DOHH2 (cell line): ENCODE results near the gene ARID5B.

Source experiments
- H3F3A ChIP-seq: fragments of 200-600 bp; sonication (generic), shearing (Covaris generic); 2 replicates; pipeline ENCODE4 v1.6.0; 2016; ENCODE audit warnings: antibody characterized with exemption, mild to moderate bottlenecking; ENCODE audit not compliant: control insufficient read depth, insufficient read depth
- H3K27ac ChIP-seq: fragments of 200-600 bp; sonication (generic); 2 replicates; pipeline ENCODE4 v1.5.1; 2014; ENCODE audit warnings: low read depth, mild to moderate bottlenecking, low read length, moderate library complexity
- H3K27me3 ChIP-seq: fragments of 200-600 bp; sonication (generic); 2 replicates; pipeline ENCODE4 v1.6.1; 2014; ENCODE audit warnings: mild to moderate bottlenecking, low read length, mixed read lengths; ENCODE audit not compliant: control insufficient read depth
- H3K36me3 ChIP-seq: fragments of 200-600 bp; sonication (generic); 2 replicates; pipeline ENCODE4 v1.6.1; 2014; ENCODE audit warnings: mild to moderate bottlenecking, low read length, moderate library complexity, mixed read lengths; ENCODE audit not compliant: control insufficient read depth
- H3K4me1 ChIP-seq: fragments of 200-600 bp; sonication (generic); 2 replicates; pipeline ENCODE4 v1.6.1; 2014; ENCODE audit warnings: mild to moderate bottlenecking, low read length, mixed read lengths; ENCODE audit not compliant: control insufficient read depth
- H3K4me2 ChIP-seq: fragments of 200-600 bp; sonication (generic); 2 replicates; pipeline ENCODE4 v1.6.0; 2014; ENCODE audit warnings: mild to moderate bottlenecking, low read length, moderate library complexity
- H3K4me3 ChIP-seq: fragments of 200-600 bp; sonication (generic); 2 replicates; pipeline ENCODE4 v1.5.1; 2014; ENCODE audit warnings: mild to moderate bottlenecking, low read length, mixed read lengths
- H3K79me2 ChIP-seq: fragments of 200-600 bp; sonication (generic); 2 replicates; pipeline ENCODE4 v1.6.1; 2014; ENCODE audit warnings: mild to moderate bottlenecking, low read length, mixed read lengths; ENCODE audit not compliant: control insufficient read depth
- H3K9me2 ChIP-seq: fragments of 200-600 bp; sonication (generic); replicated peaks from 2 replicates; pipeline ENCODE4 v1.6.1; 2014; ENCODE audit warnings: mild to moderate bottlenecking, low read length, mixed read lengths; ENCODE audit not compliant: control insufficient read depth
- H3K9me3 ChIP-seq: fragments of 200-600 bp; sonication (generic); 2 replicates; pipeline ENCODE4 v1.6.1; 2014; ENCODE audit warnings: antibody characterized with exemption, low read length, mixed read lengths; ENCODE audit not compliant: control insufficient read depth, insufficient read depth
- H4K20me1 ChIP-seq: fragments of 200-600 bp; sonication (generic); 2 replicates; pipeline ENCODE4 v1.6.0; 2014; ENCODE audit warnings: low read depth, mild to moderate bottlenecking, antibody characterized with exemption, low read length, moderate library complexity; ENCODE audit not compliant: control insufficient read depth, insufficient read depth
- CTCF ChIP-seq: fragments of 200-600 bp; sonication (generic); IDR thresholded peaks from one replicate; pipeline ENCODE4 v1.5.1; 2014; ENCODE audit warnings: antibody characterized with exemption, mild to moderate bottlenecking, low read depth, low read length; ENCODE audit not compliant: poor library complexity, severe bottlenecking
- EZH2phosphoT487 ChIP-seq: fragments of 200-600 bp; sonication (generic); IDR thresholded peaks from 2 replicates; pipeline ENCODE4 v1.6.1; 2017; ENCODE audit warnings: borderline replicate concordance, mild to moderate bottlenecking, antibody characterized with exemption, low read length, moderate library complexity, mixed read lengths

The ARID5B gene

GRCh38 chr10:62133618-62134017 lies 232.1 kb downstream of the ARID5B start:
- H4K20me1 ChIP-seq = no peaks in the 10 kb centered on the region
- peaks cover 3% of the 10 kb centered on the region; the same call in 1 of the 2 replicates for H3K9me3 ChIP-seq
- TF ChIP-seq EZH2phosphoT487 (no peak), CTCF (no peak)
- no peak overlapping the region for H3K4me2 ChIP-seq
- H3K36me3 ChIP-seq = no peaks in the 10 kb centered on the region
- no peaks in the 10 kb centered on the region for H3K79me2 ChIP-seq
- H3F3A ChIP-seq = no peaks in the 10 kb centered on the region
- H3K4me3 ChIP-seq = no peak overlapping the region
- H3K9me2 ChIP-seq = no peaks in the 10 kb centered on the region
- H3K27me3 ChIP-seq = no peaks in the 10 kb centered on the region
- no peak overlapping the region for H3K27ac ChIP-seq
- peaks cover 8% of the 10 kb centered on the region for H3K4me1 ChIP-seq

GRCh38 chr10:62136931-62137330 lies 235.4 kb downstream of the ARID5B start:
- no peak overlapping the region for H3K4me3 ChIP-seq
- H3K4me1 ChIP-seq = peaks cover 3% of the 10 kb centered on the region; the same call in 1 of the 2 replicates
- H3K4me2 ChIP-seq = no peak overlapping the region
- TF ChIP-seq CTCF (no peak), EZH2phosphoT487 (no peak)
- no peaks in the 10 kb centered on the region for H3K79me2 ChIP-seq
- H3K9me2 ChIP-seq = no peaks in the 10 kb centered on the region
- H3K27ac ChIP-seq = no peak overlapping the region
- H3K27me3 ChIP-seq = no peaks in the 10 kb centered on the region
- no peaks in the 10 kb centered on the region for H3F3A ChIP-seq
- no peaks in the 10 kb centered on the region for H4K20me1 ChIP-seq
- no peaks in the 10 kb centered on the region for H3K36me3 ChIP-seq
- peaks cover 3% of the 10 kb centered on the region; the same call in 1 of the 2 replicates for H3K9me3 ChIP-seq
